ENCODE data around the gene CALHM3.
"Not testable (repeated sequence)": the region's sequence is repeated elsewhere in the genome, so short reads cannot be mapped to it uniquely, and the experiment has no call there.

CALHM3 gene, protein sequence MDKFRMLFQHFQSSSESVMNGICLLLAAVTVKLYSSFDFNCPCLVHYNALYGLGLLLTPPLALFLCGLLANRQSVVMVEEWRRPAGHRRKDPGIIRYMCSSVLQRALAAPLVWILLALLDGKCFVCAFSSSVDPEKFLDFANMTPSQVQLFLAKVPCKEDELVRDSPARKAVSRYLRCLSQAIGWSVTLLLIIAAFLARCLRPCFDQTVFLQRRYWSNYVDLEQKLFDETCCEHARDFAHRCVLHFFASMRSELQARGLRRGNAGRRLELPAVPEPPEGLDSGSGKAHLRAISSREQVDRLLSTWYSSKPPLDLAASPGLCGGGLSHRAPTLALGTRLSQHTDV

DNA sequence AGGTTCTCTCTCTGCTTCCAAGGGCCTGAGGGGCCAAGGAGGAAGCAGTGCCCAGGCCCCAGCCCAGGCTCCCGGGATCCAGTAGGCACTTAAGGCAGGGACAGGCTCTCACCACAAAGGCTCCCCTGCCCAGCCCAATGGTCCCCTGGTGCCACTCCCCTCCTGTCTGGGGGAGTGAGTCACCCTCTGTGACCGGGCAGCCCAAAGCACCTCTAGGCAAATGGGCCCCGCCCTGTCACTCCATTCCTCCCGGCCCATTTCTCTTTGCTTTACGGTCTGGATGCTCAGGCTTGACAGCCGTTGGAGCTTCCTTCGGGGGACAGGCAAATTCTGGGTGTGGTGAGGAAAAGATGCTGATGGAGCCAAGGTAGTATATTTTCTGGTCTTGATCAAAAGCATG, at the start of gene CALHM3:
Gene CALHM3 (minus strand): TSS at position 106 of the 400 bp plus-strand sequence. CDS start 208 bp downstream, outside the sequence.
- H3K4me3 ChIP-seq (replicated peaks; ENCODE audit: low read depth, low read length): no peak within 1 kb of the TSS
- H3K27me3 ChIP-seq (replicated peaks; ENCODE audit: control insufficient read depth, insufficient read depth, low read length): no peaks in the 10 kb centered on the region
- TF ChIP-seq, protein P1, sequence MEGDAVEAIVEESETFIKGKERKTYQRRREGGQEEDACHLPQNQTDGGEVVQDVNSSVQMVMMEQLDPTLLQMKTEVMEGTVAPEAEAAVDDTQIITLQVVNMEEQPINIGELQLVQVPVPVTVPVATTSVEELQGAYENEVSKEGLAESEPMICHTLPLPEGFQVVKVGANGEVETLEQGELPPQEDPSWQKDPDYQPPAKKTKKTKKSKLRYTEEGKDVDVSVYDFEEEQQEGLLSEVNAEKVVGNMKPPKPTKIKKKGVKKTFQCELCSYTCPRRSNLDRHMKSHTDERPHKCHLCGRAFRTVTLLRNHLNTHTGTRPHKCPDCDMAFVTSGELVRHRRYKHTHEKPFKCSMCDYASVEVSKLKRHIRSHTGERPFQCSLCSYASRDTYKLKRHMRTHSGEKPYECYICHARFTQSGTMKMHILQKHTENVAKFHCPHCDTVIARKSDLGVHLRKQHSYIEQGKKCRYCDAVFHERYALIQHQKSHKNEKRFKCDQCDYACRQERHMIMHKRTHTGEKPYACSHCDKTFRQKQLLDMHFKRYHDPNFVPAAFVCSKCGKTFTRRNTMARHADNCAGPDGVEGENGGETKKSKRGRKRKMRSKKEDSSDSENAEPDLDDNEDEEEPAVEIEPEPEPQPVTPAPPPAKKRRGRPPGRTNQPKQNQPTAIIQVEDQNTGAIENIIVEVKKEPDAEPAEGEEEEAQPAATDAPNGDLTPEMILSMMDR (IDR thresholded peaks at IDR 0.05; ENCODE audit: insufficient read depth, low read length, poor library complexity, severe bottlenecking): no peak
- H3K36me3 ChIP-seq (ENCODE audit: control insufficient read depth, insufficient read depth, low read length): no peaks in the 10 kb centered on the region
- no peak for DNase-seq (ENCODE audit: extremely low read depth, insufficient read length)

DNA sequence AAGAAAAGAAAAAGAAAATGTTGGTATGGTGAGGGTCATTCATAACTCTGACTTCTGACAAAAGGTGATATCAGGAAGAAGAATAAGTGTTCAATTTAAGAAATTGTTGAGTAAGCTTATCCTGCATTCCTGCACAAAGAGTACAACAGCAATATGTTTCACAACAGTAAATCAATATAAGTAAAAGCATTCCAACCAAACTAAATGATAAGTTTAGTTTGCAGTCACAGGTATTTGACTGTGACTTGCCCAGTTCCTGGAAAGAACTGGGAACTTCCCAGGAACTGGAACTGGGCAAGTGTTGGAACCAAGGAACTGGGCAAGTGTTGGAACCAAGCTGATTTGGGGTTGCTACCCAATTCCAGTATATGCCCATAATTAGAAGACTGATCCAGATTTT, 49.5 kb upstream of the CALHM3 start:
- no peaks in the 10 kb centered on the region for H3K36me3 ChIP-seq (ENCODE audit: control insufficient read depth, insufficient read depth, low read length)
- no peak overlapping the region for H3K4me3 ChIP-seq (replicated peaks; ENCODE audit: low read depth, low read length)
- TF ChIP-seq, protein P1 (IDR thresholded peaks at IDR 0.05; ENCODE audit: insufficient read depth, low read length, poor library complexity, severe bottlenecking): no peak

DNA sequence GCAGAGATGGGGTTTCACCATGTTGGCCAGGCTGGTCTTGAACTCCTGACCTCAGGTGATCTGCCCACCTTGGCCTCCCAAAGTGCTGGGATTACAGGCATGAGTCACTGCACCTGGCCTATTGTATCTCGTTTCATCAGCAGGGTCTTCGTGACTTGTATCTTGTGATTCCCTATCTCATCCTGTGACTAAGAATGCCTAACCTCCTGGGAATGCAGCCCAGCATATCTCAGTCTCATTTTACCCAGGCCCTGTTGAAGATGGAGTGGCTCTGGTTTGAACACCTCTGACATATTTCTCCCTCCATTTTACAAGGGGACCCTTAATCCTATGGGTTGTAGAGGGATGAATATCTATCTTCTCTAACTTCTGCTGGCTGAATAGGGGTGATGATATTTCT, 48.4 kb upstream of the CALHM3 start:
- not testable (repeated sequence) for DNase-seq (ENCODE audit: extremely low read depth, insufficient read length); H3K36me3 ChIP-seq (ENCODE audit: control insufficient read depth, insufficient read depth, low read length); H3K4me3 ChIP-seq (replicated peaks; ENCODE audit: low read depth, low read length); H3K27me3 ChIP-seq (replicated peaks; ENCODE audit: control insufficient read depth, insufficient read depth, low read length)

More for the DNA sequence above, 49.5 kb upstream of the CALHM3 start:
- DNase-seq (ENCODE audit: extremely low read depth, insufficient read length): no peak
- H3K27me3 ChIP-seq (replicated peaks; ENCODE audit: control insufficient read depth, insufficient read depth, low read length): no peaks in the 10 kb centered on the region

DNA sequence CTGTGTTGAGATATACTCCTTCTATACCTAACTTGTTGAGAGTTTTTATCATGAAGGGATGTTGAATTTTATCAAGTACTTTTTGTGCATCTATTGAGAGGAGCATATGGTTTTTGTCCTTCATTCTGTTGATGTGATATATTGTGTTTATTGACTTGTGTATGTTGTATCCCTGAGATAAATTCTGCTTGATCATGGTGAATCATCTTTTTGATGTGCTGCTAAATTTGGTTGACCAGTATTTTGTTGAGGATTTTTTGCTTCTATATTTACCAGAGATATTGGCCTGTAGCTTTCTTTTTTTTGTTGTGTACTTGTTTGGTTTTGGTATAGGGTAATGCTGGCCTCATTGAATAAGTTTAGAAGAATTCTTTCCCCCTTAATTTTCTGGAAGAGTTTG, 46.9 kb upstream of the CALHM3 start:
- H3K4me3 ChIP-seq (replicated peaks; ENCODE audit: low read depth, low read length): no peak overlapping the region
- no peaks in the 10 kb centered on the region for H3K27me3 ChIP-seq (replicated peaks; ENCODE audit: control insufficient read depth, insufficient read depth, low read length)
- H3K36me3 ChIP-seq (ENCODE audit: control insufficient read depth, insufficient read depth, low read length): no peaks in the 10 kb centered on the region
- DNase-seq (ENCODE audit: extremely low read depth, insufficient read length): no peak
- TF ChIP-seq, protein P1 (IDR thresholded peaks at IDR 0.05; ENCODE audit: insufficient read depth, low read length, poor library complexity, severe bottlenecking): no peak

DNA sequence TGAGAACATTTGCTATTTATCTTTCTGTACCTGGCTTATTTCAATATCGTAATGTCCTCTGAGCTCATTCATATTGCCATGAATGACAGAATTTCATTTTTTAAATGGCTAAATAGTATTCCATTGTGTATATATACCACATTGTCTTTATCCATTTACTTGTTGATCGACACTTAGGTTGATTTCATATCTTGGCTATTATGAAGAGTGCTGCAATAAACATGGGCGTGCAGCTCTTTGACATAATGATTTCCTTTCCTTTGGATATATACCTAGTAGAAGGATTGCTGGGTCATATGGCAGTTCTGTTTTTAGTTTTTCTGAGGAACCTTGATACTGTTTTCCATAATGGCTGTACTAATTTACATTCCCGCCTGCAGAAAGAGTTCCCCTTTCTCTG, 44.6 kb upstream of the CALHM3 start:
- TF ChIP-seq, protein P1 (IDR thresholded peaks at IDR 0.05; ENCODE audit: insufficient read depth, low read length, poor library complexity, severe bottlenecking): no peak
- no peak for DNase-seq (ENCODE audit: extremely low read depth, insufficient read length)
- H3K27me3 ChIP-seq (replicated peaks; ENCODE audit: control insufficient read depth, insufficient read depth, low read length): no peaks in the 10 kb centered on the region; the same call in 1 of the 2 replicates
- H3K4me3 ChIP-seq (replicated peaks; ENCODE audit: low read depth, low read length): no peak overlapping the region
- no peaks in the 10 kb centered on the region for H3K36me3 ChIP-seq (ENCODE audit: control insufficient read depth, insufficient read depth, low read length)

DNA sequence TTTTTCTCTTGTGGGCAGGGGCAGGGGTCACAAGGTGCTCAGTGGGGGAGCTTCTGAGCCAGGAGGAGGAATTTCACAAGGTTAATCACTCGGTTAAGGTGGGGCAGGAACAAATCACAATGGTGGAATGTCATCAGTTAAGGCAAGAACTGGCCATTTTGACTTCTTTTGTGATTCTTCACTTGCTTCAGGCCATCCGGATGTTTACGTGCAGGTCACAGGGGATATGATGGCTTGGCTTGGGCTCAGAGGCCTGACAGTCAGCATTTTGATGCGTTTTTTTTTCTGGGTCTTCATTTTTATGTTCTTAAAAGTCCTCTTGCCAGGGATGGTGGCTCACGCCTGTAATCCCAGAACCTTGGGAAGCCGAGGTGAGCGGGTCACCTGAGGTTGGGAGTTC, 43.0 kb upstream of the CALHM3 start:
- H3K36me3 ChIP-seq (ENCODE audit: control insufficient read depth, insufficient read depth, low read length); H3K4me3 ChIP-seq (replicated peaks; ENCODE audit: low read depth, low read length); H3K27me3 ChIP-seq (replicated peaks; ENCODE audit: control insufficient read depth, insufficient read depth, low read length); DNase-seq (ENCODE audit: extremely low read depth, insufficient read length): not testable (repeated sequence)

All from GM06990 (cell line).